ENCODE results near the gene GORASP1. TPM values are rescaled to one million over a fixed set of nuclear protein-coding genes. Genes with fewer than 3 reads are reported as not detected.

The GORASP1 gene
- polyA plus RNA-seq, 1 donor (not counting 4 experiments of a cell fraction or from before 2014, with no cell fraction given) = 43.7 TPM

GRCh38 chr3:39056151-39056550 is 51.3 kb downstream of the GORASP1 start:
- no peak for DNase-seq (ENCODE audit: low read depth, low spot score)
- H3K4me2 ChIP-seq (ENCODE audit: control insufficient read depth, extremely low read depth, insufficient read depth, low read depth, low read length) = no peak overlapping the region
- H3K9ac ChIP-seq (ENCODE audit: control insufficient read depth, extremely low read depth, insufficient read depth, low read length) = no peak overlapping the region

GRCh38 chr3:39053696-39054095 is 53.7 kb downstream of the GORASP1 start:
- H3K4me2 ChIP-seq (ENCODE audit: control insufficient read depth, extremely low read depth, insufficient read depth, low read depth, low read length) = no peak overlapping the region
- H3K27me3 ChIP-seq (ENCODE audit: control insufficient read depth, extremely low read depth, insufficient read depth, low read length) = no peaks in the 10 kb centered on the region
- dilution Hi-C loops (cut with MboI; ENCODE audit: extremely low pct_ligation_motif_present, low sequenced_read_pairs) = no loop called here
- peaks cover 9% of the 10 kb centered on the region for H3K4me1 ChIP-seq (ENCODE audit: control insufficient read depth, extremely low read depth, insufficient read depth, low read length)
- no peaks in the 10 kb centered on the region for H3K9me1 ChIP-seq (ENCODE audit: control insufficient read depth, extremely low read depth, insufficient read depth, low read length)
- FAIRE-seq (no peak), DNase-seq (ENCODE audit: low read depth, low spot score) (no peak)
- TF ChIP-seq EZH2 (IDR thresholded peaks at IDR 0.05; ENCODE audit: low read length) = no peak
- no peak for TF ChIP-seq CTCF (optimal IDR thresholded peaks at IDR 0.05 in 1 of 3, IDR thresholded peaks at IDR 0.05 in 1 of 3, conservative IDR thresholded peaks at IDR 0.05 in 1 of 3; ENCODE audit: extremely low read depth in 1 of 3, insufficient read depth in 2 of 3, low read length in 3 of 3)
- H3K36me3 ChIP-seq (ENCODE audit: control insufficient read depth in 2 of 2, extremely low read depth in 1 of 2, insufficient read depth in 2 of 2, low read length in 2 of 2) = no peaks in the 10 kb centered on the region
- H3K9me3 ChIP-seq (ENCODE audit: control insufficient read depth, low read depth, low read length) = no peaks in the 10 kb centered on the region
- H3K9ac ChIP-seq (ENCODE audit: control insufficient read depth, extremely low read depth, insufficient read depth, low read length) = no peak overlapping the region
- no peak overlapping the region for H2AFZ ChIP-seq (ENCODE audit: control insufficient read depth, low read length)
- peaks cover 11% of the 10 kb centered on the region for H3K79me2 ChIP-seq (ENCODE audit: control insufficient read depth, insufficient read depth, low read length)
- H3K4me3 ChIP-seq (ENCODE audit: control insufficient read depth in 2 of 3, extremely low read depth in 1 of 3, insufficient read depth in 2 of 3, low read depth in 1 of 3, low read length in 3 of 3) = no peak overlapping the region
- no peak overlapping the region for H3K27ac ChIP-seq (ENCODE audit: control insufficient read depth, insufficient read depth, low read length)
- H4K20me1 ChIP-seq (ENCODE audit: control insufficient read depth, extremely low read depth, insufficient read depth, low read length) = no peaks in the 10 kb centered on the region

More at GRCh38 chr3:39056151-39056550, 51.3 kb downstream of the GORASP1 start:
- no peak overlapping the region for H2AFZ ChIP-seq (ENCODE audit: control insufficient read depth, low read length)
- H3K4me1 ChIP-seq (ENCODE audit: control insufficient read depth, extremely low read depth, insufficient read depth, low read length) = peaks cover 9% of the 10 kb centered on the region
- no peak overlapping the region for H3K4me3 ChIP-seq (ENCODE audit: control insufficient read depth in 2 of 3, extremely low read depth in 1 of 3, insufficient read depth in 2 of 3, low read depth in 1 of 3, low read length in 3 of 3)
- no peaks in the 10 kb centered on the region for H3K9me3 ChIP-seq (ENCODE audit: control insufficient read depth, low read depth, low read length)
- dilution Hi-C loops (cut with MboI; ENCODE audit: extremely low pct_ligation_motif_present, low sequenced_read_pairs) = no loop called here
- H3K27me3 ChIP-seq (ENCODE audit: control insufficient read depth, extremely low read depth, insufficient read depth, low read length) = no peaks in the 10 kb centered on the region
- H3K36me3 ChIP-seq (ENCODE audit: control insufficient read depth in 2 of 2, extremely low read depth in 1 of 2, insufficient read depth in 2 of 2, low read length in 2 of 2) = no peaks in the 10 kb centered on the region
- H3K27ac ChIP-seq (ENCODE audit: control insufficient read depth, insufficient read depth, low read length) = no peak overlapping the region
- H4K20me1 ChIP-seq (ENCODE audit: control insufficient read depth, extremely low read depth, insufficient read depth, low read length) = no peaks in the 10 kb centered on the region
- TF ChIP-seq EZH2 (IDR thresholded peaks at IDR 0.05; ENCODE audit: low read length) = no peak
- TF ChIP-seq CTCF (optimal IDR thresholded peaks at IDR 0.05 in 1 of 3, IDR thresholded peaks at IDR 0.05 in 1 of 3, conservative IDR thresholded peaks at IDR 0.05 in 1 of 3; ENCODE audit: extremely low read depth in 1 of 3, insufficient read depth in 2 of 3, low read length in 3 of 3) = no peak
- no peak for FAIRE-seq
- no peaks in the 10 kb centered on the region for H3K9me1 ChIP-seq (ENCODE audit: control insufficient read depth, extremely low read depth, insufficient read depth, low read length)
- peaks cover 18% of the 10 kb centered on the region for H3K79me2 ChIP-seq (ENCODE audit: control insufficient read depth, insufficient read depth, low read length)

Data from keratinocyte (primary cell).